ENCODE results near the gene PPP4R4.

Gene PPP4R4

DNA sequence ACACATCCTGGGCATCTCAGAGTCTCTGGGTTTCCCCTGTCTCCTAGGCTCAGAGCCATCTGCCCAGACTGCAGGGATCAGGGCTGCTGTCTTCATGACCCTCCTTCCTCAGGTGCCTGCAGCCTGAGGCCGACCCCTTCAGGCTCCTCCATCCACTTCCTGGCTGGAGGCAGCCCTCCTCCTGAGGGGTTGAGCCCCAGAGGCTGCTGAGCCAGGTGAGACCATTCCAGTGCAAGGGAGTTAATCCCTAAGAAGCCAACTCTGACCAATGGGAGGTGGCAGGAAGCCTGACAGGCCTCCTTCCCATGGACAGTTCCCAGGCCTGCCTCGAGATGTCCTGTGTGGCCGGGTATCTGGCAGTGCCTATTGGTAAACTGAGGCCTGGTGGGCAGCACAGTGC is 8.4 kb upstream of the PPP4R4 start:
- Histone ChIP-seq H3K27me3 (peaks cover 6% of the 10 kb centered on the region), H3K36me3 (no peaks in the 10 kb centered on the region), H3K9me3 (no peaks in the 10 kb centered on the region), H3K4me1 (ENCODE audit: control insufficient read depth in 1 of 2, insufficient read depth in 1 of 2, low read depth in 1 of 2, low read length in 1 of 2) (peaks cover 0 to 7% of the 10 kb centered on the region in 2 experiments), H3K27ac (no peak overlapping the region), H3K4me3 (ENCODE audit: low read depth in 1 of 2, low read length in 1 of 2) (no peak overlapping the region)
- TF ChIP-seq, protein P1, sequence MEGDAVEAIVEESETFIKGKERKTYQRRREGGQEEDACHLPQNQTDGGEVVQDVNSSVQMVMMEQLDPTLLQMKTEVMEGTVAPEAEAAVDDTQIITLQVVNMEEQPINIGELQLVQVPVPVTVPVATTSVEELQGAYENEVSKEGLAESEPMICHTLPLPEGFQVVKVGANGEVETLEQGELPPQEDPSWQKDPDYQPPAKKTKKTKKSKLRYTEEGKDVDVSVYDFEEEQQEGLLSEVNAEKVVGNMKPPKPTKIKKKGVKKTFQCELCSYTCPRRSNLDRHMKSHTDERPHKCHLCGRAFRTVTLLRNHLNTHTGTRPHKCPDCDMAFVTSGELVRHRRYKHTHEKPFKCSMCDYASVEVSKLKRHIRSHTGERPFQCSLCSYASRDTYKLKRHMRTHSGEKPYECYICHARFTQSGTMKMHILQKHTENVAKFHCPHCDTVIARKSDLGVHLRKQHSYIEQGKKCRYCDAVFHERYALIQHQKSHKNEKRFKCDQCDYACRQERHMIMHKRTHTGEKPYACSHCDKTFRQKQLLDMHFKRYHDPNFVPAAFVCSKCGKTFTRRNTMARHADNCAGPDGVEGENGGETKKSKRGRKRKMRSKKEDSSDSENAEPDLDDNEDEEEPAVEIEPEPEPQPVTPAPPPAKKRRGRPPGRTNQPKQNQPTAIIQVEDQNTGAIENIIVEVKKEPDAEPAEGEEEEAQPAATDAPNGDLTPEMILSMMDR (IDR thresholded peaks at IDR 0.05) = no peak

DNA sequence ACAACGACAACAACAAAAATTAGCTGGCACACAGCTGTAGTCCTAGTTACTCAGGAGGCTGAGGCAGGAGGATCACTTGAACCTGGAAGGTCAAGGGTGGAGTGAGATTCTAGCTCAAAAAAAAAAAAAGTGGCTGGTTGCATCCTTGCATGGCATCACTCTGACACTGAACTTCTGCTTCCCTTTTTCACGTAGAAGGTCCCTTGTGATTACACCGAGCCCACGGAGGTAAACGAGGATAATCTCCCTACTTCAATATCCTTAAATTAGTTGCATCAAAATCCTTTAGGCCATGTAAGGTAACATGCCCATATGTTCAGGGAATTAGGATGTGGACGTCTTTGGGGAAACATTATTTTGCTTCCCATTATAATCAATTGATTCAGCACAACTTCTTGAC is 4.0 kb upstream of the PPP4R4 start:
- peaks cover 43% of the 10 kb centered on the region for H3K27me3 ChIP-seq
- no peaks in the 10 kb centered on the region for H3K9me3 ChIP-seq
- TF ChIP-seq, protein P1 (IDR thresholded peaks at IDR 0.05) = no peak
- H3K36me3 ChIP-seq = no peaks in the 10 kb centered on the region
- H3K27ac ChIP-seq = peak overlapping the region; percentile 32
- H3K4me3 ChIP-seq (ENCODE audit: low read depth in 1 of 2, low read length in 1 of 2) = no peak overlapping the region
- H3K4me1 ChIP-seq (ENCODE audit: control insufficient read depth in 1 of 2, insufficient read depth in 1 of 2, low read depth in 1 of 2, low read length in 1 of 2) = peaks cover 7 to 20% of the 10 kb centered on the region in 2 experiments

DNA sequence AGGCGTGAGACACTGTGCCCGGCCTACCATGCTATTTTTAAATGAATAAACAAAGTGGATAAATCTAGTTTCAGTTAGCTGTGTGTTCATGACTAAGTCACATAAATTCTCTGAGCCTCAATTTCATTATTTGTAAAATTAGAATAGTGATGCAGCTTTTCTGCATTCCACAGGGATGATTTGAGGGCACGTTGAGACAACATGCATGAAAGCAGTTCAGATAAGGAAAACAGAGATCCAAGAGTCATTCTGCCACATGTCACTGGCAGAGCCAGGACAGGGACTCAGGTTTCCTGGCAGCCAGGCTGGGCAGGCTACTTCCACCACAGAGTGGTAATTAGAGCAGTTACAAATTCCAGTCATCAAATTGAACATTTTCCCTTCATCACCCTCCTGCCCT is 2.9 kb upstream of the PPP4R4 start:
- Histone ChIP-seq H3K27ac (no peak overlapping the region), H3K36me3 (no peaks in the 10 kb centered on the region), H3K27me3 (peaks cover 54% of the 10 kb centered on the region), H3K4me1 (ENCODE audit: control insufficient read depth in 1 of 2, insufficient read depth in 1 of 2, low read depth in 1 of 2, low read length in 1 of 2) (peaks cover 7 to 20% of the 10 kb centered on the region in 2 experiments), H3K4me3 (ENCODE audit: low read depth in 1 of 2, low read length in 1 of 2) (no peak overlapping the region), H3K9me3 (no peaks in the 10 kb centered on the region)
- TF ChIP-seq, protein P1 (IDR thresholded peaks at IDR 0.05) = no peak

DNA sequence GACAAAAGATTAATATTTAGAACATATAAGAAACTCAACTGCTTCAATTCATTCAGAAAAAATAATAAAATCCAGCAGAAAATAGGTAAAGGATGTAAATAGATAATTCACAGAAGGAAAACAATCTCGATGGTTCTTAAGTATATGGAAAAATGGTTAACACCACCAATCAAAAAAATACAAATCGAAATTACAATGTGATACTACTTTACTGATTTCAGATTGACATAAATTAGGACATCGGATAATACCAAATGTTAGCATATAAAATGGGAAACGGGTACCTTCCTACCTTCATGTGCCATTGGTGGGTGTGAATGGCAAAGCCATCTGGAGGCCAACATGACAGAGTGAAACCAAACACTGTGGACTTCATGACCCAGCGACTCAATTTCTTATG is 1.6 kb upstream of the PPP4R4 start:
- Histone ChIP-seq H3K36me3 (no peaks in the 10 kb centered on the region), H3K27ac (no peak overlapping the region), H3K27me3 (peaks cover 67% of the 10 kb centered on the region), H3K4me1 (ENCODE audit: control insufficient read depth in 1 of 2, insufficient read depth in 1 of 2, low read depth in 1 of 2, low read length in 1 of 2) (peaks cover 7 to 20% of the 10 kb centered on the region in 2 experiments), H3K4me3 (ENCODE audit: low read depth in 1 of 2, low read length in 1 of 2) (no peak overlapping the region), H3K9me3 (no peaks in the 10 kb centered on the region)
- TF ChIP-seq, protein P1 (IDR thresholded peaks at IDR 0.05) = no peak

DNA sequence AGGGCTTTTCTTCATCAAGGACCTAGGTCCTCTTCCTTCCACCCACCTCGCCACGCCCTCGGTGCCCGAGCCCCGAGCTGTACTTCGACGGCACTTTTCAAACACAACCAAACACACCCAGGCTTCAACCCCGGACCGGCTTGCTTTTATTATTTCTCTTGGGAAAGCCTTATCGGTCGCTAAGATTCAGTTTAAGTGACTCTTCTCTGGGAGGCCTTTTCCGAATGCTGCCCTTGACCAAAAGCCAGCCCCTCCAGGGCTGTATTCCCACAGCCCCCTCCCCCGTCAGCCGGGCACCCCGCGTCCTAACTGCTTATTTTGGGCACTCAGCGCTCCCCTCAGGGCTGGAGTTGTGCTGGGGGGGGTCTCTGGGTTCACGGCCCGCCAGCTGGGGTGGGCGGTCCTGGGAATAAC is 644 bp upstream of the PPP4R4 start:
- Histone ChIP-seq H3K27ac (peak overlapping the region; percentile 70), H3K9me3 (no peaks in the 10 kb centered on the region), H3K27me3 (peaks cover 76% of the 10 kb centered on the region), H3K4me3 (ENCODE audit: low read depth in 1 of 2, low read length in 1 of 2) (peak overlapping the region; percentile 51 to 66), H3K4me1 (ENCODE audit: control insufficient read depth in 1 of 2, insufficient read depth in 1 of 2, low read depth in 1 of 2, low read length in 1 of 2) (peaks cover 7 to 20% of the 10 kb centered on the region in 2 experiments), H3K36me3 (no peaks in the 10 kb centered on the region)
- TF ChIP-seq, protein P1 (IDR thresholded peaks at IDR 0.05) = no peak

DNA sequence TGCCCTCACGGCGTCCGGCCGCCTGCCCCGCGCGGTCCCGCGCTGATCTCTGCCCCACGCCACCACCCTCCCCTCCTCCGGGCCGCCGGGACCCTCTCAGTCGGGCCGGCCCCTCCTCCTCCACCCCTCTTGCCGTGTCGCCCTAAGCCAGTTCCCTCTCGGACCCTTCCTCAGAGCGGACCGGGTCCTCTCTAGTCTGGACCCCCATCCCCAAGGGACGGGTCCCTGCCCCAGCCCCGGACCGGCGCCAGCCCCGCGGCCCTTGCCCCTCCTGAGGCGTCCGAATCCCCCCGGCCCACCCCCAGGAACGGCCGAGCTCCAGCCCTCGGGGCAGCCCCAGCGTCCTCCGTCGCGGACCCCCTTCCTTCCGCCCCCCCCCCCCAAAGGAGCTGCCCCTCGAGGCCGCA is 485 bp downstream of the PPP4R4 start:
- H3K9me3 ChIP-seq = no peaks in the 10 kb centered on the region
- H3K4me1 ChIP-seq (ENCODE audit: control insufficient read depth in 1 of 2, insufficient read depth in 1 of 2, low read depth in 1 of 2, low read length in 1 of 2) = peaks cover 7 to 20% of the 10 kb centered on the region in 2 experiments
- H3K4me3 ChIP-seq (ENCODE audit: low read depth in 1 of 2, low read length in 1 of 2) = peak overlapping the region; percentile 51 to 66
- no peak overlapping the region for H3K27ac ChIP-seq
- TF ChIP-seq, protein P1 (IDR thresholded peaks at IDR 0.05) = no peak
- H3K36me3 ChIP-seq = no peaks in the 10 kb centered on the region
- peaks cover 88% of the 10 kb centered on the region for H3K27me3 ChIP-seq
